A549 treated with DMSO at 1 μM for 4 hours (cell line): ENCODE data around the gene CACNA1D. TPM values are rescaled to one million over a fixed set of nuclear protein-coding genes. Genes with fewer than 3 reads are reported as not detected.

Experiments
- total RNA-seq: library from RNA; stranded (reverse); fragments of 200-300 nt; extraction: Qiagen RNA extraction; gene quantifications from 5 replicates; pipeline ENCODE4 v1.2.3, GENCODE V29; 2022; ENCODE audit warnings: low read depth

Gene CACNA1D
- 0.68 to 1.6 TPM (median 0.98 TPM) in 5 replicates for total RNA-seq

GRCh38 chr3:53493963-53494791 is at the start of gene CACNA1D:
Gene CACNA1D (plus strand): TSS chr3:53494611. CDS start chr3:53495167, 556 bp downstream.

DNA sequence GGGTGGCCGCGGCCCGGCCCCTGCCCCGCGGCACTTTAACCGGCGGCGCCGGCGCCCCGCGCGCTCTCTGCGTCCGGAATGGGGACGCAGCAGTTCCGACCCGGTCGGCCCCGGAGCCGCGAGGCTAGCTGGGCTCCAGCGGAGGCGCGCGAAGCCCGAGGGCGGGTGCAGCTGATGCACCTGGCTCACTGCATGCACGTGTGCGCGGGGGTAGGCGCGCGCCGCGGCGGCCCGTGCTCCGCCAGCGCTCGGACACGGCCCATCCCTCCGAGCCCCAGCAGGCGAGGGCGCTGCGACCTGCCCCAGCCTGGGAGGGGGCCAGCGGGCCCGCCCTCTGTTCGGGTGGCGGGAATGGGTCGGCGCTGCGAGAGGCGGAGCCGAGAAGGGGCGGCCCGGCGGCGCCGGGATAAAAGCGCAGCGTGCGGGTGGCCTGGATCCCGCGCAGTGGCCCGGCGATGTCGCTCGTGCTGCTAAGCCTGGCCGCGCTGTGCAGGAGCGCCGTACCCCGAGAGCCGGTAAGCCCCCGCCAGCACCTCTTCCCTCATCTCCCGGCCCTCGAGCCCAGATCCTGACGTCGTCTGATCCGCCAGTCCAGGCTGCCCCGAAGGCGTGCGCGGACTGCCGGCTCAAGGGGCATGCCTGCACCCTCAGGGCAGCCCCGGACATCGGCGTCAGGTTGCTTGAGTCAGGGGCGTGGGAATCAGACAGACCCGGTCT is 351.9 kb downstream of the CACNA1D start, which contains the start of the genes CHDH and IL17RB:
CHDH (minus strand) TSS at position 286 of the 717 bp plus-strand sequence. CDS start 22,411 bp downstream, outside the sequence.
IL17RB (plus strand) TSS at position 435 of the 717 bp plus-strand sequence; CDS start at position 456, 21 bp downstream.

Other genes starting within 250 kb of the CACNA1D start
- gene TKT, start 238.6 kb upstream of the CACNA1D start, total RNA-seq, result 1,875 to 2,201 TPM (median 2,125 TPM) in 5 replicates
- gene DCP1A, start 147.1 kb upstream of the CACNA1D start, total RNA-seq, result 7.4 to 9.4 TPM (median 8.5 TPM) in 5 replicates